Activated gamma-delta T cell (primary cell): ENCODE measurements around the gene ZIC5.
A peak's percentile ranks its signal among the peaks of the same experiment; 100 is the strongest.

Source experiments
- DNase-seq: peaks from one replicate; lab custom pipeline; 2025; lab: John Stamatoyannopoulos, UW

ZIC5 gene

DNA sequence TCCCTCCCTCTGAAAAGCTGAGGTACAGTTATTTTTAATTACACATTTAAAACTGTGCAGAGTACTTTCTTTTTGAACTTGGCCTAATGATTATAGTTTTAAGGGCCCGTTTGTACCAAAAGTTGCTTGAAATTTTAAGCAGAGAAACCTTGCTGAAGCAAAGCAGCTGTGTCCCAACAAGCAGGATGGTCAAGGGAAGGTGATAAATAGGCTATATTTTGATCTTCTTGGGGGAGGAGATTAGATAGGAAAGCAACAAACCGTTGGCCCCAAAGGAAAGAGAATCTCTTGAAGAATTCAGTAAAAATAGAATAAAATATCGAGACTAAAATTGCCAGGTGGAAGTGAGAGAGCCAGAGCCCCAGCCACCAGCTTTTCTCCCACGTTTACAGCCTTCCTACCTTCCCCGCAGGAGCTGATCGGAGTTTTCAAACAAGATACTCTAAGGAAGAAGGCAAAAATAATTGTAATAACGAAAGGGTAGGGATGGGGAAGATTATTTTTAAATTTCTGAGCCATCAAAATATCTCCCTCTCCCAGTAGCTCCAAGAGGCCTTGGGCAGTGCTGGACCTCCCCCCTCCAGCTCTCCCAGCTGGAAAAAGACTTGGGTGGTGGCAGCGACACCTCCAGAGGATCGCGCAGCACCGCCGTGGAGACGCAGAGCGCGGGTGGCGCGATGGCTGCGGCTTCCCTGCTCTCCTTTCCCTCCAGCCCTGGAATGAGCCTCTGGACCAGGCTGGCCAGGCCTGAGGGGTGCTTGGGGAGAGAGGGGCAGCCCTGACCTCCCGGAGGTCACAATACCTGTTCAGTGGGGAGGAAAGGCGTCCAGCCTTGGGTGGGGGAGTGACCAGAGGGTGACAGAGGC is 15.8 kb upstream of the ZIC5 start:
- no peak for DNase-seq

DNA sequence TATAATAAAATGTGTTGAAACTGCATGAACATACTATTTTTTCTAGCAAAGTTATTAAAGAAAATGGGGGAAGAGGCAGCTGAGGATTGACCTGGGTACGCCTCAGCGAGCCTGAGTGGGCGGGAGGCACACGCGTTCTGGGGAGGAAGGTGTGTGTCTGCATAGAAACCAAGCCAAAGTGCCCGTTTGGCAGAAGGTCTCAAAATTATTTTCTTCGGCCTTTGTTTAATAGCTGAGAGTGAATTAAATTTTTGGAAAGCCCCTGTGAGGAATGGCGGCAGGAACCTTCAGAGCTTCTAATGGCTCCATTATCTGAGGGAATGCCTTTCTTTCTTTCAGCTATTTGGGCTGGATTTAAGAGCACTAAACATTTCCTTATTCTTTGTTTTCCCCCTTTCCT is 15.2 kb upstream of the ZIC5 start:
- DNase-seq = no peak

DNA sequence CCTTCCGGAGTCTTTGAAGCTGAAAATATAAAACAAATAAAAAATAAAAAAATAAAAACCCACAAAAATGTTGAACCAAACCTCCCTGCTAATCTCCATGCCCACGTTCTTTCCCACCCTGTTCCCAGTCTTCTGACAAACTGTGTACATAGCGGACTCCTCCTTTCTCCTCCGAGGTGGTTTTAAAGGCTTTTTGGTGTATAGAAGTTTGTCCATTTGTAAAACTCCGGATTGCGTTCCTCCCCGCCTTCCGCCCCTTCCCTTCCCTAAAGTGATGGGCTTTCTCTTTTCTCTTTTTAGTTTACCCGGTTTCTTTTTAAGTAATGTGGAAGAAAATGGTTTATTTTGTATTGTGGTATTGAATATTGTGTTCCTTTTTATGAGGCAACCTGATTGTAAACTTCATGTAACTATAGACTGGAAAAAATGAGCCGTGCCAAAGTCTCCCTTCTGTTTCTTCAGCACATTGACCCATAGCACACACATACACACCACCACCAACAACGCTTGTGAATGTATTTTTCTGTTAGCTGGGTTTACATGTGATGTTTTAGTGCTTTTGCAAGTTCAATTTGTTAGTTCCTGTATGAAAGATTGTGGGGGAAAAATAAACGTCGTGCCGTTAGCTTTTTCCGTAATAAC is 14.4 kb upstream of the ZIC5 start:
- no peak for DNase-seq

DNA sequence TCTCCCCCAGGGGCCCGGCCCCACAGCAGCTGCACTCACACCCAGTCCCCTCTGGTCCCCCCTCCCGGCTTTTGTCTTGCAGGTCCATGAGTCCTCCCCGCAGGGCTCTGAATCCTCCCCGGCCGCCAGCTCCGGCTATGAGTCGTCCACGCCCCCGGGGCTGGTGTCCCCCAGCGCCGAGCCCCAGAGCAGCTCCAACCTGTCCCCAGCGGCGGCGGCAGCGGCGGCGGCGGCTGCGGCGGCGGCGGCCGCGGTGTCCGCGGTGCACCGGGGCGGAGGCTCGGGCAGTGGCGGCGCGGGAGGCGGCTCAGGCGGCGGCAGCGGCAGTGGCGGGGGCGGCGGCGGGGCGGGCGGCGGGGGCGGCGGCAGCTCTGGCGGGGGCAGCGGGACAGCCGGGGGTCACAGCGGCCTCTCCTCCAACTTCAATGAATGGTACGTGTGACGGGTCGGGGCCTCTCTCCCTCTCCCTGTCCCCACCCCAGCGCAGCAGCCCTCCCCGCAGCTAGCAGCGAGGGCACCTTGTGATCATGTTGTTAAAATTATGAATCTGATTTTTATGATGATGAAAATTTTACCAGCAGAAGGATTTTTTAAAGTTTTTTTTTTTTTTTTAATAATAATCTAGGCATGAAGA is 13.8 kb upstream of the ZIC5 start:
- DNase-seq = no peak

DNA sequence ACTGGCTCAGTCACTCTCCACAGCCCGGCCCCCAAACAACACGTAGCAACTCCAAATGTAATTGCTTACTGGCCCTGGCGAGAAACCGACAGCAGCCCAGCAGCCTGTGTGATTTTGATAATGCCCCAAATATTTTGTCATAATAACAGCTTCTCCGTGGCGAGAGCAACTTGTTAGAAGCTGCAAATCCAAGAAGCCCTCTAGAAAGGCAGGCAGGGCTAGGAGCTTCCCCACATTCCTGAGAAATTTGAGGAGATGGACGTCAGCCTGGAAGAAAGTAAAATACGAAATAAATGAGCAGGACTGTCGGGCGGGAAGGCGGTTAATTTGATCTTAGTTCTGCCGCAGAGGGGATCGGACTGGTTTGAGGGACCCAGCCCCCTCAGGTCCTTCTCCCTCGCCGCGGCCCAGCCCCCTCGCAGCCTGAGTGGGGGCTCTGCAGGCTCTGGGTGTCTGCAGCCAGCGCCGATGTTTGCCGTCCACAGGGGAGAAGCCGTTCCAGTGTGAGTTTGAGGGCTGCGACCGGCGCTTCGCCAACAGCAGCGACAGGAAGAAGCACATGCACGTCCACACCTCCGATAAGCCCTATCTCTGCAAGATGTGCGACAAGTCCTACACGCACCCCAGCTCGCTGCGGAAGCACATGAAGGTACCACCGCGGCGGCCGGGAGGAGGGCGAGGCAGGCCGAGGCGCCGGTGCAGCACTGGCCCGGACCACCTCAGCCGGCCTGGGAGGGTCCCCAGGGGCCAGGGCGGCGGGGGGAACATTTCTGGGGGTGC is 13.1 kb upstream of the ZIC5 start:
- no peak for DNase-seq

DNA sequence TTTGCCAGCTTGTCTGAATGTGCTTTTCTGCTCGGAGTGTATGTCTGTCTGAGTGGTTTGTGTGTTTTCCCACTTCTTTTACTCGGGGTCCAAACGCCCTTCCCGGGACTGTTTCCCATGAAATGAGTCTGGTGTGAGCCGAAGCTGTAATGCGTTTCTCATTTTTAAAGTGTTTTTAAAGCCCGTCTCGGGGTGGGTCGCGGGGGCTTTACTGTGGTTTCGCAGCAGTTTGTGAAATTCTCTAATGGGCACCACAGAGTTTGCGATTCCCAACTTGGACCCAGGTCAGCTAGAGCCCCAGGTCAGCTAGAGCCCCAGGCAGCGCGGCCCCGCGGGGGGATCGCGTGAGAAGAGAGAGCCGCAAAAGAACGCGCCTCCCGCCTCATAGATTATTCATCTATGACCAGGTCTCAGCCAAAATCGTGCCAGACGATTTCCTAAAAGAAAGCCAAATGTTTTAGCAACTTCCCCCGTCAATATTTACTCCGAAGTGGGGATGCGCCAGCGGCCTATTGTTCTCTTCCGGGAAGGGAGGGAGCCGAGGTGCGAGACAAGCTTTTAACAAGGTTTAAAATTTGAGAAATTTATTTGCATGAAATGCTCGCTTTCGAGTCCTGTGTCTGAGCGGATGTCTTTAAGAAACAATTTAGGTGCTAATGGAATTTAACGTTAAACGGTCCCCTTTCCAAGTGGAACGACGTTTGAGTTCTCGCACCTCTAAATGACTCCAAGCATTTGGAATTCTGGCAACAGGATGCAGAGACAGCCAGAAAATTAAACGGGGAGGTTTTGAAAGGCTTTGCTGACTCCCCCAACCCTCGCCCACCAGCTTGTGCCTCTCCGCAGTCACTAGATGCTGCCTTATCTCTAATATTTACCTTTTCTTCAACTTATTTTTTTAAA is 12.2 kb upstream of the ZIC5 start:
- DNase-seq = no peak

DNA sequence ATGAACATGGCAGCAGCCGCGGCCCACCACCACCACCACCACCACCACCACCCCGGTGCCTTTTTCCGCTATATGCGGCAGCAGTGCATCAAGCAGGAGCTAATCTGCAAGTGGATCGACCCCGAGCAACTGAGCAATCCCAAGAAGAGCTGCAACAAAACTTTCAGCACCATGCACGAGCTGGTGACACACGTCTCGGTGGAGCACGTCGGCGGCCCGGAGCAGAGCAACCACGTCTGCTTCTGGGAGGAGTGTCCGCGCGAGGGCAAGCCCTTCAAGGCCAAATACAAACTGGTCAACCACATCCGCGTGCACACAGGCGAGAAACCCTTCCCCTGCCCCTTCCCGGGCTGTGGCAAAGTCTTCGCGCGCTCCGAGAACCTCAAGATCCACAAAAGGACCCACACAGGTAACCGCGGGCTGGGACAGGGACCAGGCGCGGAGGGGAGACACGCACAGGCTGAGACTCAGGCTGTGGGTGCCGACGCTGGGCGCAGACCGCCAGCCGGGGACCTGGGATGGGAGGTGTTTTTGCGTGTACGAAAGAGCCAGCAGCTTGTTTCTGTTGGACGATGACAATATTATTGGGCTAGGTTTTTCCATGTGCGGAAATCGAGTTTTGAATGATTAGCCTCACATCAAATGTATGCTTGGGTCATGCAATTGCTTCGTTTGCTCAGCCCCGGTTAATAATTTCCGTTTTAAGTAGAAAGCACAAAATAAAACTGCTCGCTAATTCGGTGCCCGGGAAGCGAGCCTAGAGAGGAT is 11.3 kb upstream of the ZIC5 start:
- no peak for DNase-seq

DNA sequence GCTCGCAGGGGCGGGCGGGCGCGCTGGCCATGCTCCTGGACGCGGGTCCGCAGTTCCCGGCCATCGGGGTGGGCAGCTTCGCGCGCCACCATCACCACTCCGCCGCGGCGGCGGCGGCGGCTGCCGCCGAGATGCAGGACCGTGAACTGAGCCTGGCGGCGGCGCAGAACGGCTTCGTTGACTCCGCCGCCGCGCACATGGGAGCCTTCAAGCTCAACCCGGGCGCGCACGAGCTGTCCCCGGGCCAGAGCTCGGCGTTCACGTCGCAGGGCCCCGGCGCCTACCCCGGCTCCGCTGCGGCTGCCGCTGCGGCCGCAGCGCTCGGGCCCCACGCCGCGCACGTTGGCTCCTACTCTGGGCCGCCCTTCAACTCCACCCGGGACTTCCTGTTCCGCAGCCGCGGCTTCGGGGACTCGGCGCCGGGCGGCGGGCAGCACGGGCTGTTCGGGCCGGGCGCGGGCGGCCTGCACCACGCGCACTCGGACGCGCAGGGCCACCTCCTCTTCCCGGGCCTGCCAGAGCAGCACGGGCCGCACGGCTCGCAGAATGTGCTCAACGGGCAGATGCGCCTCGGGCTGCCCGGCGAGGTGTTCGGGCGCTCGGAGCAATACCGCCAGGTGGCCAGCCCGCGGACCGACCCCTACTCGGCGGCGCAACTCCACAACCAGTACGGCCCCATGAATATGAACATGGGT is 10.6 kb upstream of the ZIC5 start:
- DNase-seq = no peak

DNA sequence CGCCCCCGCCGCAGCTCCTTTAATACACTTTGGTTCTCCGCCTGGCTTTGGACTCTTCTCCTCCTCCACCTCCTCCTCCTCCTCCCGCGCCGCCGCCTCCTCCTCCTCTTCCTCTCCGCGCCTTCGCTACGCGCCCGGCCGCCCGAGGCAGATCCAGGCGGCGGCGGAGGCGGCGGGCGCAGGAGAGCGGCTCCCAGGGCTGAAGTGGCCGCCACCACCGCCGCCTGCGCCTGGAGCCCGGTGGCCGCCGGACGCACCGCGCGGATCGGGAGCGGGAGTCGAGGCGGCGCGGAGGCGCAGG is 10.1 kb upstream of the ZIC5 start, which contains the start of gene ZIC2:
ZIC2 (plus strand) TSS at position 50 of the 301 bp plus-strand sequence. CDS start 281 bp downstream, outside the sequence.
- DNase-seq = no peak

DNA sequence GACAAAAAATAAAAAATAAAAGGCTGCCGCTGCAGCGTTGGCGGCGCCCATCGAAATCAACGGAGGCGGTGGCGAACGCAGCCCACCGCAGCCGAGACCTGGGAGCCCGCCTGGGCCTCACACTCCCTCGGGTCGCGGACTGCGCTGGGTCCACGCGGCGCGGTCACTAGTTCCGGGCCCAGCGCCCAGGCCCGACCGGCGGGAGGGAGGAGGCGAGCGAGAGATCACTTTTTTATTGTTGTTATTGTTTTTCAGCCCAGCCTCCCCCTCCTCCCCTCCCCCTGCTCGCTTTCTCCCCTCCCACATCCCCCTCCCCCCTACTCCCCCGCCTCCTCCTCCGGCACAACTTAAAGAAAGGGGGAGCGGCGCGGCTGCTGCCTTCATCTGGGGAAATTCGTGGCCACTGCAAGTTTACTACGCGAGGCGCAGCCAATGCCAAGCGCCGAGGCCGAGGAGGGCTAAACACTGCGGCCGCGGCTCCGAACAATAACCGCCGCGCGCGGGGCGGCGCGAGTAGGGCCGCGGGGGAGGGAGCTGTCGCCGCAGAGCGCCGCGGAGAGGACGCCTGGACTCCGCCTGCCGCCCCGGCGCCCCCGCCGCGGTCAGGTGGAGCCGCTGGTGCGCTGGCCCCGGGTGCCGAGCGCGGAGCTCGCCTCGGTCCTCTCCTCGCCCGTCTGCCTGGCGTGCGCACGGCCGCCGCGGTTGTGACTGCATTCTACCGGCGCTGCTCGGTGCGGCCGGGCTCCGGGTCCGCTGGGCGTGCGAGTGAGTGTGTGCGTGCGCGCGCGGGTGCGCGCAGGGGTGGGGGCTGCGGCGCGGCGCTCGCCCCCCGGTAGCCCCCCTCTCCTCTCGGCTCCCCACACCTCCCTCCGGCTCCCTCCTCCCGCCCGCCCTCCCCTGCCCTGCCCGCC is 9.5 kb upstream of the ZIC5 start:
- DNase-seq = peak; percentile 17

DNA sequence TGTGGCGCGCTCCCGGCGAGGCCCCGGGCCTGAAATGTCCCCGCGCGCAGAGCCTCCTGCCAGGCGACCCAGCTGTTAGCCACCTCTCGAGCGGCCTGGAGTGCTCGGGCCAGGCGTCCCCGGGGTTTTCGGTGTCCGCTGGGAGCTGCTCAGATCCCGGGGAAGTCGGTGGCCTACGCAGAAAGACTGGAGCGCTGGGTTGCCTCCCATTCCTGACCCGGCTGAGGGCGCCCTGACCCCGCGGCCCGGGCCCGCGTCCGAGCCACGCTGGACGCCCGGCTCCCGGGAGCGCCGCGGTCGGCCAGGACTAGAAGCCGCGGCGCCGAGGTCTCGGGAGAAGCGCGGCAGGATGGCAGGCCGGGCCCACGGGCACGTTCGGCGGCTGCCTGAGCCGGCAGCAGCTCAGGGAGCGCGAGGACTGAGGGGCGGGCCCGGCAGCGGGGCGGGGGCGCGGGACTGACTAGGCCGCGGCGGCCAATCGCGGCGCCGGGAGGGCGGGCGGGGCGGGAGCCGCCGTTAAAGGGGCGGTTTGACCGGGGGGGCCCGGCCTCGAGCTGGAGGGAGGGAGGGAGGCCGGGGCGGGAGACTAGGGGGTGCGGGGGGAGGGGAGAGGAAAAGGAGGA is 8.7 kb upstream of the ZIC5 start:
- peak; percentile 40 for DNase-seq

DNA sequence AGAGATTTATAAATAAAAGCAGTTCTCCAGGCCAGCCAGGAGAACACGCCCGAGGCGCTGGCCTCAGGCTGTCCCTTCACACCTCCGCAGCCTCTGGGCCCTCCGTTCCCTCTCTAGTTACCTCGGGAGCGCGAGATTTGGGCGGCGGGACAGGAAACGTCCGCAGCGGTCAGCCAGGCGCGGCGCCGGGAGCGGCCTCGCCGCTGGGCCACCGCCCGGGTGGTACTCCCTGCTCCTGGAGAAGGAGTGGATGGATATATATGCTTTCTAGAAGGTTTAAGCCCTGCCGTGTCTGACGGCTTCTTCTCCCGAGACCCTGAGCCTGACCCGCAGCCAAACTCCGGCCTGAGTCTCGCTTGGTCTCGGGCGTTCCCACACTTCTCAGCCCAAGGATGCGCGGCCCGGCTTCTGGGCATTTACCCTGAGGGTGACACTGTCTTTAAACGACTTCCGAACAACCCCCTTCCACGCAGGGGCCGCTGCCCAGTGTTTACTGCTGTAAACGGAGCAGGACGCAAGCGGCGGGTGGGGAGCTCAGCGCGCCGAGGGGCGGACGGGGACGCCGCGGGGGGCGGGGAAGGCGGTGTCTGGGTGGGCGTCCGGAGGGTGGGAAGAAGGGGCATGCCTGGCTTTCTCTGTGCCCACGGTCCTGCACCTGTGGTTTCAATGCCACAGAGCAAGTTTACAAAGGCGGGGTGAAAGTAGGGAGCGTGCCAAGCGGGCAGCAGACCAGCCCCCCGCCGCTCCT is 8.1 kb upstream of the ZIC5 start:
- no peak for DNase-seq

DNA sequence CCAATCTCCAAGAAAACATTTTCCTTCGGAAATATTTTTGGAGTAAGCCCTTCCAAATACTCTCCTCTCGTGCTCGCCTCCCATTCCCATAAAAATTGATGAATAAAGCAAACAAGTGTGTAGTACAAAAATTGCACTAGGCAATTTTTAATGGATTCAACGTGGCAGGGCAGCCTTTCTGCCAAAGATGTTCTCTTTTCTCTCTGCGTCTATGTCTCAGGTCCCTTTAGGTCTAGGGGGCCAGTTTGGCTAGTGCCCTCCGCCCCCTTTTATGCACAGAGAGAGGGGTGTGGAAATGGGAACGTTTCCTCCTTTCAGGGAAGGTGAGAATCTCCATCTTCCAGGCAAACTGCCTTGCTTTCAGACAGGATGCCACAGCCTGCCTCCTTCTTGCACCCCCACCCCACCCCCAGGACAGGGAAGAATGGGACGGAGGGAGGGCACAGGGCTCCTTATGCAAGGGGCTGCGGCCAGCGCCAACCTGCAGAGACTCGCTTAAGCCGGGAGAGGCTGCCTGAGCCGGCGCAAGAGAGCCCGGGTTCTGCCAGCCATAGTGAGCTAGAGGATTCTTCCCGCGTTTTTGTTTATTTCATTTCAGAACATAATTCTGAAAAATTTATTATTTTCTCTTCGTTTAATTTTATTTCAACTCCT is 7.4 kb upstream of the ZIC5 start:
- DNase-seq = no peak

DNA sequence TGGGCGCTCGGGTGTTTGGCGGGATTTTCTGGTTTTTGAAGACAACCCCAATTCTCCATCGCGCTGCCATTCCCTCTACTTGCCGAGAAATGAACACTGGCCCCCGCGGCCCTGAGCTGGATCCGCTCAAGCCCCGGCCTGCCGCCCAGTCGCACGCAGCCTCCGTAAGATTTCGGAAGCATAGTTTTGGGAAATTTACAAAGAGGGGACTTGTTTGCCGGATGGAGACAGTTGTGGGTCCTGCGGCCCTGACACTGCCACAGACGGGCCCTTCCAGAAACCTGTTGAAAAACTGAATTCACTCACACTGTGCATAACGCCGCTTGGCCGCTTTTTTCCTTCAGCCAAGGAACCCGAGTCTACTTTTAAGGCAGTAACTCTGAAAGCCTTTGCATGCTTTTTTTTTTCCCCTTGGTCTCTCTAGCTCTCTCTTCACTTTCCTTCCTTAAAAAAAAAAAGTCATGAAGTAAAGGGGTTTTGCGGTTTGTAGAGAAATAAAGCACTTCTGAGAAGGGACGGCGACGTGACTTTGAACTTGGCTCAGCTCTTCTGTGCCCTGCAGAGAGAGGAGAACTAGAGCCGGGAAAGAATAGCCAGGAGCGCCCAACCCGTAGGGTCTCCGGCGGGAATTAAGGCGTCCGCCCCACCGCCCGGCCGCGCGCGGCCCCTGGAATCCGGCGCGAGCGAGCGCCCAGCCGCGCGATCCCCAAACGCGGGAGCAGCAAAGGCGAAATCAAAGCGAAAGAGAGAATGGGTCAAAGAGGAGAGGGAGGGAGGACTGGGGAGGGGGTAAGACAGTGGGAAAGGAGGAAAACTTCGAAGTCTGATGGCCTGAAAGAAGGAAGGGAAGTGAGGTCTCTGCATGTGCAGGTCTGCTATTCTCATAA is 6.6 kb upstream of the ZIC5 start:
- DNase-seq = no peak

DNA sequence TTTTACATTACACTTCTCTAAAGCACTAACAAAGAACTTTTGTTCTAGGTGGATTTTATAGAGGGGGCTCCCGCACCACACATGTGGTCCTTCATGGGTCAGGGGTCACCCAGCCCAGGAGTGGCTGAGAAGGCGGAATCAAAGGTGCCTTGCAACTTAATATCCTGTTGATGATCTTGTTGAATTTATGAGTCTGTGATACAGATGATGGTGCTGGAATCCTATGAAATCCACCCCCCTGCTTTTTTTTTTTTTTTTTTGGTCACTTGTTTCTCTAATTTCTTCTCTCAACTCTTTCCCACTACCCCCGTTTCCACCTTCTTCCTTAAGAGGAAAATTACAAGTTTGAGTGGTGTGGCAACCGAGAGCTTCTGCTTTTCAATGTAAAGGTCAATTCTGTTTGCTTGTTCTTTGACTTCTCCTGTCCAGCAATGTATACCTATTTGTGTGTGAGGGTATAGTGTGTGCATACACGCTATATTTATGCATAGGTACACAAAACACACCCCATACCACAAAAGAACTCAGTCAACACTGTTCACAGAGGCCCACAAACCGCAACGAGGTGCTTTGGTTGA is 5.9 kb upstream of the ZIC5 start:
- no peak for DNase-seq

DNA sequence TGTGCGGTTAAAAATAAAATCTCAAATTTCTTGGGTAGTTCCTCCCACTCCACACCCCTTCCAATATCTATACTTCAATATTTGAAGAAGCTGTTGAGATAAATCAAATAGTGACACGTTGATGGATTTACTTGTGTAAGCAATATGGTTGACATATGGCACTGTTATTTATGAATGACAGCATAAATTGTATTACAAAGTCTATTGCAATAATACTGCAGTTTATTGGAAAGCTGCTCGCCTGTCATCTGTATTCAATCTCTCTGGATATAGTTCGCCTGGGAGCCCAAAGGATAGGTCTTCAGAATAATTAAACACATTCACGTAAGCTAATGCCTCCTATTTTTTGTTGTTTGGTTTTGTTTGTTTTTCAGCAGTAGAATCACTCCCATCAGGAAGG is 5.0 kb upstream of the ZIC5 start:
- no peak for DNase-seq
